ENCODE results near the gene ZBTB7C.

ZBTB7C gene

GRCh38 chr18:48026216-48026615 is 383.0 kb downstream of the ZBTB7C start:
- DNase-seq, result no peak

- no peak for DNase-seq
Observed at GRCh38 chr18:48024881-48025660, 384.1 kb downstream of the ZBTB7C start.

- DNase-seq, result no peak
Observed at GRCh38 chr18:48024009-48024512, 385.1 kb downstream of the ZBTB7C start.

- DNase-seq, result peak; percentile 53 to 65
Observed at GRCh38 chr18:48023334-48024008, 385.7 kb downstream of the ZBTB7C start.

- DNase-seq, result peak; percentile 91 to 93
Observed at GRCh38 chr18:48022531-48023329, 386.5 kb downstream of the ZBTB7C start.

GRCh38 chr18:48022021-48022420 is 387.2 kb downstream of the ZBTB7C start:
- no peak for DNase-seq

GRCh38 chr18:48021273-48021914 is 387.8 kb downstream of the ZBTB7C start:
- DNase-seq, result no peak

GRCh38 chr18:48020337-48021250 is 388.6 kb downstream of the ZBTB7C start:
- no peak for DNase-seq

- DNase-seq, result no peak
Observed at GRCh38 chr18:48019557-48020325, 389.4 kb downstream of the ZBTB7C start.

- peak; percentile 32 to 50 for DNase-seq
Observed at GRCh38 chr18:48018851-48019250, 390.3 kb downstream of the ZBTB7C start.

- no peak for DNase-seq
Observed at GRCh38 chr18:48017635-48018034, 391.5 kb downstream of the ZBTB7C start.

GRCh38 chr18:48013162-48013561 is 396.0 kb downstream of the ZBTB7C start:
- DNase-seq, result no peak

GRCh38 chr18:48011926-48012465 is 397.2 kb downstream of the ZBTB7C start:
- no peak for DNase-seq

- no peak for DNase-seq
Observed at GRCh38 chr18:48010264-48010663, 398.9 kb downstream of the ZBTB7C start.

GRCh38 chr18:48009116-48009745 is 400.0 kb downstream of the ZBTB7C start:
- DNase-seq, result no peak

GRCh38 chr18:48007955-48008701 is 401.1 kb downstream of the ZBTB7C start:
- peak; percentile 28 to 41 for DNase-seq

- DNase-seq, result no peak
Observed at GRCh38 chr18:48007381-48007780, 401.8 kb downstream of the ZBTB7C start.

GRCh38 chr18:48006415-48007175 is 402.6 kb downstream of the ZBTB7C start:
- no peak for DNase-seq

Measured in Kasumi-1 (cell line).